H7 (cell line): ENCODE measurements around the gene CCDC102B. TPM values are rescaled to one million over a fixed set of nuclear protein-coding genes. Genes with fewer than 3 reads are reported as not detected.

Experiments used
- DNase-seq: peaks from one replicate; pipeline ENCODE4 v3.0.0; 2012
- H3K27me3 ChIP-seq: 2 replicates; pipeline ENCODE4 v1.6.0; 2011; ENCODE audit warnings: mild to moderate bottlenecking, low read length; ENCODE audit not compliant: control insufficient read depth, insufficient read depth
- H3K36me3 ChIP-seq: replicated peaks from 2 replicates; pipeline ENCODE4 v1.5.1; 2011; ENCODE audit warnings: low read length; ENCODE audit not compliant: control insufficient read depth, insufficient read depth
- H3K4me3 ChIP-seq: 2 replicates; pipeline ENCODE4 v1.5.1; 2011; ENCODE audit warnings: low read depth, mild to moderate bottlenecking, control low read depth, low read length, moderate library complexity; ENCODE audit not compliant: insufficient read depth
- total RNA-seq: library from RNA; depleted of rRNA; stranded (reverse); fragments of >200 nt; shearing (Covaris generic); gene quantifications from 2 replicates; pipeline ENCODE4 v1.2.3, GENCODE V29; 2014

CCDC102B gene
- total RNA-seq, 1 experiment from 2014 or later = 5.3 TPM

DNA sequence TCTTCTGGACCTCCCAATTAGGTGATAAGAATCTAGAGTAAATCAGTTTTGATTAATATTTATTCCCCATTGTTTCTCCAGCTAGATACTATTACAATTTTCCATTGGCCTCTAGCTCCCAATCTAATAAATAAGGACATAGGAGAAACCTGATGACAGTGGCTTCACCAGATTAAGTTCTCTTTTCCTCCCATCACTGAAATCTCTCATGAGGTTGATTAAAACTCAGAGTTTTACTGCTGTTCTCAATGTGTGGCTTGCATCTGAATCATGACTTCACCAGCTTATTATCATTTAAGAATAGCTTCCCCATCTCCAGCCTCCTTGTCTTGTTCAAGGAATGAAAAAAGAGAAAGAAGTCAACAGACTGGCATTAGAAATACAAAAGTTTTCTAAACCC is 3.9 kb upstream of the CCDC102B start:
- Histone ChIP-seq H3K27me3 (no peaks in the 10 kb centered on the region), H3K4me3 (no peak overlapping the region), H3K36me3 (no peaks in the 10 kb centered on the region)
- no peak for DNase-seq

DNA sequence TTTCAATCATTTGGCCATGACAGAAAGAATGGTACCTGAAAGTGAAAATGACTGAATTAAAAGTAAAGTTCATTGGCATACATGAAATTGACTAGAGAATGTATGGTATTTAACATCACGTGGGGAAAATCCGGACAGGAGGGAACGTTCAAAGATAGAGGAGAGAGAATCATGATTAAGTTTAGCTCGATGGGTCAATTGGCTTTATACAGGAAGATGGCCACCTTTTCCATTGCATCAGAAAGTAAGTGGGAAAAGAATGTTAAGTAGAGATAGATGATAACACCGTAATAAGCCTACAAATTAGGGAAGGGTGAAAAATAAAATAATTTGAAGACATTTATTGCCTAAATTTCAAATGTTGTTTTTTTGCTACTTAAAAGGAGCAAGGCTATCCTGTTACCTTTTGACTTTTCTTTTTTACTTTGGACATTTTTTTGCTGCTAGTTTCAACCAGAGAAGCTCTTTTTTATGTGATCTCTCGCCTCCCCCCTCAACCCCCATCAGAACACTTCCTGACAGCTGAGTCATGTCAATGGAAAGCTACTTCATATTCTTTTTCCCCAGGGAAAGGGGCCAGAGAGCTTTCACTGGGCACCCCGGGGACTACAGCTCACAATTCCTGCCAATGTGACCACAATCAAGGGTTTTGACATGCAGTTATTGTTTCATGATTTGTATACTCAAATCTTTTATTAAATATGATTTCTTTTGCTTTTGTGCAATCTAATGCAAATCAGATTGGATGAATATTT is 767 bp upstream of the CCDC102B start:
- H3K4me3 ChIP-seq = no peak overlapping the region
- no peaks in the 10 kb centered on the region for H3K36me3 ChIP-seq
- H3K27me3 ChIP-seq = no peaks in the 10 kb centered on the region
- peak; percentile 6 for DNase-seq

DNA sequence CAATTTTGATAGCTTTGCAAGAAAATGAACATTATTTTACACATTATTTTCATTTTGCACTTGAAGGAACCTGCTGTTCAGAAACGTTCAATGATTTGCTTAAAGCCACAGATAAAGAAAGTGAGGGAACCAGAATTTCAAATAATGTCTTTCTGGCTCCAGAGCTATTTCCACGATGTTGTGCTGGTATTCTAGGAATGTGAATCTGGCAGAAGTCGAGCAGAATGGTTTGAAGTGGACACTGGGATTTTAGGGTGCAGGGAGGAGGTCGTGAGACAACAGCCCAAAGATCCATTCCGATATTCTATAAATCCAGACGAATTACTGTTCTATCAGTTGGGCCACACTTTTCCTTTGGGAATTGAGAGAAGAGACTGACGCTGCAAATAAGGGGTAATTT is 2.2 kb downstream of the CCDC102B start:
- no peak overlapping the region for H3K4me3 ChIP-seq
- H3K36me3 ChIP-seq = no peaks in the 10 kb centered on the region
- DNase-seq = no peak
- no peaks in the 10 kb centered on the region for H3K27me3 ChIP-seq

DNA sequence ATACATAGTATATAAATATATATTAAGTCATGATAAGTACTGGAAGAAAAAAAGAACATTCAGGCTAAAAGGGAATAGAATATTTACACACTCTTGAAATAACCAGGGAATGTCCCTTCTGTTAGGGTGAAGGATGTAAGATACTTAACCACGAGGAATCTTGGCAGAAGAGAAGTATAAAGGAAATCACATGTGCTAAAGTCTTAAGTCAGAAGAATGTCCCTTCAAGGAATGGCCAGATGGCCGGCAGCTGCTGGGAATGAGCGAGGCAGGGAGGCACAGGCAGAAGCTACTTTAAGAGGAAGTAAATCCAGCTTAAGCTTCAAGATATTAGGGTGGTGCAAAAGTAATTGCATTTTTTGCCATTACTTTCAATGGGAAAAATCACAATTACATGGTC is 5.5 kb downstream of the CCDC102B start:
- Histone ChIP-seq H3K36me3 (no peaks in the 10 kb centered on the region), H3K27me3 (no peaks in the 10 kb centered on the region), H3K4me3 (no peak overlapping the region)
- no peak for DNase-seq

DNA sequence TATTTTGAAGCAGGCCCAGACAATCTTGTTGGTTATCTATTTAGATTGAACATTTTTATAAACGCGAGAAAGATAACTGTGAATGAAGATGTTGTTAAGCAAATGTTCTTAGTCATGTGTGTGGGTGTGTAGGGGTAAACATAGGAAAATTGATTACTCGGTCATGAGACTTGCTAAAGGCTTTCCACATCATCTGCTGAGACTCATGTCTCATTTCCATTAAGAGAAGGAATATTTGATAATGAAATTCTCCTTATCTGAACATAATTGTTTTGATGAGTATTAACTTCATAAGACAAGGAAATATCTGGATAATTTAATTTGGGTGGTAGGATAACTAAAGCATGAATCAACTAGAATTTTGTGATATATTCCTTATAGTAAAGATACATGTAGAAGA is 19.7 kb downstream of the CCDC102B start:
- DNase-seq = no peak
- H3K27me3 ChIP-seq = no peaks in the 10 kb centered on the region
- H3K4me3 ChIP-seq = no peak overlapping the region
- H3K36me3 ChIP-seq = no peaks in the 10 kb centered on the region

DNA sequence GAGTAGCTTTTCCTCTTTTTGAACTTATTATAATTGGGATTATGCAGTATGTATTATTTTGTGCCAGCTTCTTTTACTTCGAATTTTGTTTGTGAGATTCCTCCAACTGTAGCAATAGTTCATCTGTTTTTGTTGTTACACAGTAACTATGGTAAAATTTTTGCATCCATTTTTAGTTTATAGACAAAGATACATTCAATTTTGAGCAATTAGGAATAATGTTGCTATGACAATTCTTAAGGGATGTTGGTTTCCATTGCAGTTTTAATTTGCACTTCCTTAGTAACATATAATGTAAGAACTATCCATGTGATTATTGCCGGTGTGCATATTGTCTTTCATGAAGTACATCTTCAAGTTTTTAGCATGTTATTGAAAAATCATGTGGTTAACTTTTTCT is 20.7 kb downstream of the CCDC102B start:
- no peaks in the 10 kb centered on the region for H3K27me3 ChIP-seq
- no peak for DNase-seq
- H3K36me3 ChIP-seq = no peaks in the 10 kb centered on the region
- H3K4me3 ChIP-seq = no peak overlapping the region

DNA sequence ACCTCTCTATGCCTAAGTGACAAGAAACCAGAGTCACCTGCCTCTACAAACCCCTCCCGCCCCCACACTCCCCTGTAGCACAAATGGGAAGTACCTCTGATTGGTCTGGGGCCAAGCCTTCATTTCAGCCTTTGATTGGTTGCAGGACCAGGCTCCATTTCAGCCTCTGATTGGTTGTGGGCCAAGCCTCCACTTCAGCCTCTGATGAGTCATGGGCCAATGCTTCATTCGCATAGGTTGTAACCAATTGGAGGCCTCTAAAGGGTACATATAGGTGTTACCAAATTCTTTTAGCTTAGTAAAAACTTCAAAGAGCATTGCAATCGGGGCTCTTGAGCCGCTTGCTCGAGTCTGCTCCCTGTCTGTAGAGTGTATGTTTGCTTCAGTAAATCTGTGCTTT is 25.0 kb downstream of the CCDC102B start:
- Histone ChIP-seq H3K4me3 (no peak overlapping the region), H3K27me3 (no peaks in the 10 kb centered on the region), H3K36me3 (no peaks in the 10 kb centered on the region)
- no peak for DNase-seq

DNA sequence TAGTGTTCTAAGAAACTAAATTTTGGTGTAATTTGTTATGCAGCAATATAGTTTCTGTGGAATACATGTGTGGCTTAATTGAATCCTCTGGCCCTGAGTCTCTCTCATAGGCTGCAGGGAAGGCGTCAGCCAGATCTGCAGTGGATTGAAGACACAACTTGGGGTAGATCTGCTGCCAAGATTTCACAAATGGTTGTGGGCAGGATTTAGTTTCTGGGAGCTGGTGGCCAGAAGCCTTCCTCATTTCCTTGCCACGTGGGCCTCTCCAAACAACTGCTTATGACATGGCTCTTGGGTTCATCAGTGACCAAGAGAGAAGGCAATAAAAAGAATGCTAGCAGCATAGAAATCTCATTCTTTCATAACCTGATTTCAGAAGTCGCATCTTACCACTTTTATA is 28.2 kb downstream of the CCDC102B start:
- no peaks in the 10 kb centered on the region for H3K27me3 ChIP-seq
- H3K4me3 ChIP-seq = no peak overlapping the region
- no peak for DNase-seq
- H3K36me3 ChIP-seq = no peaks in the 10 kb centered on the region

DNA sequence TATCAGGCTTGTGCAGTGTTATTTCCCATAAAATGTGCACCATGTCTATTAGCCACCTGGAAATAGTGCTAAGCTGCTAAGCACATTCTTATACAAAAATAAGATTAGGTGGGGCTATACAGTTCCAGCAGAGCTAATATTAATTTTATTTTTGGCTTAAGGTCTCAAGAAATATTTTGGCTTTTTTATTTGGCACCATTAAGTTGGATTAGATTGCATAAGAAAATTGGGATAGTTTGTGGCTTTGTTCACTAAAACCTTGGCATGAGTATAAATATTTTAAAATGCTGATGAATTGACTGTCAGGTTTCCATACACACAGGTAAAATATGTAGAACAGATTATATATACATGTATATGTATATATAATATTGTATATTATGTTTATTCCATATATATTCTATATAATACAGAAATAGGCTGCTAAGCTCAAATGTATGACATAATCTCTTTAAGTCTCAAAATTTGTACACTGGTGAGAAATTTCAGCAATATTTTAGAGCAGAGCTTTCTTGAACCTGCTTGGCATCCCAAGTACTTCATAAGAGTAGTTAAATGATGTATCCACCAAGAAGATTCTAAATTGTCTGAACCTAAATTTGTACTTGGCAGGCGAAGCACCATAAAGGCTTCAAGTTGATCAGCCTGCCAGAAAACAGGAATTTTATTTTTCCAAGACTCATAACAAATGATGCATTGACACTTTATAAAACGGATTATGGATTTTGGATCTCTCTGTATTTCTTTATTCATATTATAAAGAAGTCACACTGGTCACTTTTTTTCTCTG is 32.6 kb downstream of the CCDC102B start:
- H3K27me3 ChIP-seq = no peaks in the 10 kb centered on the region
- no peaks in the 10 kb centered on the region for H3K36me3 ChIP-seq
- no peak for DNase-seq
- no peak overlapping the region for H3K4me3 ChIP-seq

DNA sequence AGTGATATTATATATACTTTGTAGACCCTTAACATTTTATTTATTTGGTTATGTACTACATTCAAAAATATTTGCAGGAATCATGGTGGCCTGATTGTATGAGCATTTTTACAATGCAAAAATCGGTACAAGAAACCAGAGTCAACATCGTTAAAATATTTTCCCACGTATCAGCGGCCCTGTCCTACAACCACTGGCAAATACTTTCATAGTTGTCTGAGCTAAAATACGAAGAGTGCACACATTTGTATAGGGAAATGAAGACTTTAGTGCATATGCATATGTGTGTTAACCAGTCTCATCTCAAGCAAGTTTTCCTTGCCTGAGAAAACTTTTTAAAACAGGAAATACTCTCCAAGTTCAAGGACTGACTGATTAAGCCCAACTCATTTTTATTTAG is 35.9 kb downstream of the CCDC102B start:
- DNase-seq = no peak
- H3K4me3 ChIP-seq = no peak overlapping the region
- H3K36me3 ChIP-seq = no peaks in the 10 kb centered on the region
- H3K27me3 ChIP-seq = no peaks in the 10 kb centered on the region

DNA sequence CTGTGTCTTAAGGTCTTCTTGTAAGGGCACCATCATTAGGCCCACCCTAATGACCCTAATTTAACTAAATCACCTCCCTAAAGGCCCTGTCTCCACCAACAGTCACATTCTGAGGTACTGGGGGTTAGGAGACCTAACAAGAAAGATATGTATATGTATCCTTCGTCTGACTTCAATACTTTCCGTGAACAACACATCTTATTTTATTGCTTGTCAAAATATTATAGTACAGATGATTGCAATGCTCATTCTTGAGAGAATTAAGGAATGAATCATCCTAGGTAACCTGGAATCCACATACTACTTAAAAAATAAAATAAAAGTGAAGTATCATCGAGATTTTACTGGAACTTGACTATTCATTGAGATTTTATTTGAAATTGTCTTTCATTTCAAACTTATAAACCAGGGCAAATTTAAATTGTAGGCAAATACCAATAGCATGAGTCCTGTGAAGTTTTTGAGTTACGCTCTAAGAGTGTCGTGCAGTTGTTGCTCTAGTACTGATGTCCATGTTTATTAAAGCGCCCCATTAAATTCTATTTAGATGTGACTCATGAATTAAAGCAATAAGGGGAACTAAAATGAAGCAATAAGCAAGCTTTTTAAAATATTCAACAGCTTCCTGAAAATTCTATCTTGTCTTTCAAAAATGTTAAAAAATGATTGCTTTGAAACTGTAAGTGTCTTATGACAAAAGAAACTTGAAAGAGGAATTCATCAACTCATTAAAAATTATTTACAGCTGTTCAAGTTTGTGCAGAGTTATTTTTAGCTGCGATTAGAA is 40.0 kb downstream of the CCDC102B start:
- Histone ChIP-seq H3K27me3 (no peaks in the 10 kb centered on the region), H3K4me3 (no peak overlapping the region), H3K36me3 (no peaks in the 10 kb centered on the region)
- no peak for DNase-seq

DNA sequence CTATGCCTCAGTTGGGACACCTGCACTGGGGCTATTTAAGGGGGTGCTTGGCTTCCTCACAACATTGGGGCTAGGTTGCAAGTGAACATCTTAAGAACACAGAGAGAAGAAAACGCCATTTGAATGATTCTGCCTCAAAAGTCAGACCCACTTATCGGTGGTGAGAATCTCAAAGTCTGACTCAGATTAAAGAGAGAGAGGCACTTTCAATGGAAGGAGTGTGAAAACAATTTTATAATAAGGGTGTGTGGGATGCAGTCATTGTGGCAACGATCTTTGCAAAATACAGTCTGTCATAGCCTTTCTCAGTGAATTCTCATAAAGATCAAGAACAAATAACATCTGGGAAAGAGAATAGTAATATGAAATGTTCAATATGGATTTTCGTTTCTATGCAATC is 41.8 kb downstream of the CCDC102B start:
- Histone ChIP-seq H3K36me3 (no peaks in the 10 kb centered on the region), H3K4me3 (no peak overlapping the region), H3K27me3 (no peaks in the 10 kb centered on the region)
- DNase-seq = no peak

DNA sequence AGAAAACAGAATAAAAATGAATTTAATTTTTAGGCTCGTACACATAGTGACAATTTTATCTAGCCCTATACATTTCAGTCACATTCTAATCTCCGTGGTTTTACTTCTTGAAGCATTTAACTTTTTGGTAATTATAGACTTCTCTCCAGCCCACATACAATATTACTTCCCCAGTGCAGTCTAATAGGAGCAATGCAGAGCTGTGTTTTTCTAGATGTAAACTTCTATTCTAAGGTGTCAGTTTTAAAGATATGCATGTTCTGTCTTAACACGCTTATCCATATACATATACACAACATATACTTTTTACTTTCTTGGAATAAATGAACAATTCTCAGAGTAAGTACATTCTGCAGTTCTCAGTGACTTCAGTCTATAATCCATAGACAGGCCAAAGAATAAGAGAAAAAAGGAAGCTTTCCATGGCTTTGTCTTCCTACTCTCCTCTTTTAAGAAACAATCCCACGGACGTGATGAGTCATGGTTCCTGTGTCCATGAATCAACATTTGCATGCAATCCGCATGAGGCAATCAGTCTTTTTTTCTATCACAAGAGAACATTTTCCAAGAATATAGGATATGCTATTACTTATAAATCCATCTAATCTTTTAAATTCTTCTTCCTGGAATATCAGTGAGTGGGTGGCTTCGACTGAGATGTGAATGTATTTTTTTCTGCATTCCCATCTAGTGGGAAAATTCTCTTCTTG is 42.8 kb downstream of the CCDC102B start:
- no peaks in the 10 kb centered on the region for H3K27me3 ChIP-seq
- DNase-seq = no peak
- H3K36me3 ChIP-seq = no peaks in the 10 kb centered on the region
- no peak overlapping the region for H3K4me3 ChIP-seq

DNA sequence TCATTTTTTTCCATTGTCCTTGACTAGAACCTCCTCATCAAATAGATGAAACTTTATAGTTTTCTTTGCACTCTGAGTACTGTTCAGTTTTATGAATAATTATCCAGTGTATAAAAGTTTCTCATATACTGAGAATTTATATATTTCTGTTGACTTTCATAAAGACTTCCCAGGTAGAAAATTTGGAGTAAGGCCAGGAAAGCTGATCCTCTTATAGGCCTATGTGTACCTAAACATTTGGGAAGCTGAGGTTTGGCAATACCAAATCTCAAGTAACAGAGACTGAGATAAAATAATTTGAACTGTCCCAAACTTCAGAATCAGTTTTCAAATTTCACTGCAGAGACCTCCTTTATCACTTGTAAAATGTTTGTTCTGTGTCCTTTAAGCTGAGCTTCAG is 43.4 kb downstream of the CCDC102B start:
- H3K4me3 ChIP-seq = no peak overlapping the region
- no peak for DNase-seq
- H3K27me3 ChIP-seq = no peaks in the 10 kb centered on the region
- no peaks in the 10 kb centered on the region for H3K36me3 ChIP-seq
